IMR-90 (cell line): ENCODE data around the gene GALNT9. TPM values are rescaled to one million over a fixed set of nuclear protein-coding genes. Genes with fewer than 3 reads are reported as not detected.

Experiments
- ATAC-seq: fragments of 200-7000 bp; cut with Tn5 transposase; 2 replicates; pipeline ENCODE4 v1.9.1; 2020; ENCODE audit warnings: low read depth, mild to moderate bottlenecking, moderate library complexity
- BruUV-seq: library from RNA; stranded (reverse); fragments of 400-500 nt; replicated peaks from 2 replicates; lab custom pipeline; 2021; lab: Mats Ljungman, UMichigan
- CTCF ChIA-PET: fragments of 300-600 bp; formaldehyde crosslinking; extraction: SDS; loops from one replicate; lab custom pipeline; 2021; ENCODE audit warnings: antibody characterized with exemption; lab: Yijun Ruan, JAX
- POLR2A ChIA-PET: fragments of 300-600 bp; sonication (Branson Sonifier 250); formaldehyde crosslinking; loops from one replicate; lab custom pipeline; 2022; ENCODE audit warnings: antibody characterized with exemption; ENCODE audit not compliant: unreplicated experiment; lab: Charles Lee
- DNase-seq: peaks from one replicate; pipeline ENCODE4 v3.0.0; 2013
- H2AFZ ChIP-seq: replicated peaks from 2 replicates; pipeline ENCODE3; 2013; ENCODE audit warnings: low read length, mild to moderate bottlenecking; ENCODE audit not compliant: poor library complexity
- H2AK5ac ChIP-seq: 2 replicates; pipeline ENCODE4 v1.6.1; 2013; ENCODE audit warnings: low read depth, low read length, inconsistent platforms
- H2AK9ac ChIP-seq: replicated peaks from 2 replicates; pipeline ENCODE3; 2013; ENCODE audit warnings: mild to moderate bottlenecking, low read depth, low read length, moderate library complexity; ENCODE audit not compliant: poor library complexity
- H2BK120ac ChIP-seq: 2 replicates; pipeline ENCODE4 v1.6.1; 2013; ENCODE audit warnings: low read depth, low read length, inconsistent platforms
- H2BK15ac ChIP-seq: 3 replicates; pipeline ENCODE4 v1.6.1; 2013; ENCODE audit warnings: low read depth, low read length, inconsistent platforms
- H2BK20ac ChIP-seq: 2 replicates; pipeline ENCODE4 v1.6.1; 2013; ENCODE audit warnings: low read depth, mild to moderate bottlenecking, inconsistent platforms, low read length, moderate library complexity
- H2BK5ac ChIP-seq: 2 replicates; pipeline ENCODE4 v1.6.1; 2013; ENCODE audit warnings: mild to moderate bottlenecking, low read depth, low read length, inconsistent platforms; ENCODE audit not compliant: poor library complexity, severe bottlenecking
- H3K14ac ChIP-seq: replicated peaks from 2 replicates; pipeline ENCODE4 v1.6.1; 2013; ENCODE audit warnings: low read depth, low read length, inconsistent platforms
- H3K18ac ChIP-seq: 2 replicates; pipeline ENCODE4 v1.6.1; 2013; ENCODE audit warnings: low read depth, low read length, control low read depth
- H3K23ac ChIP-seq: 2 replicates; pipeline ENCODE4 v1.6.1; 2013; ENCODE audit warnings: low read depth, low read length, inconsistent platforms
- H3K27ac ChIP-seq: 2 replicates; pipeline ENCODE4 v1.5.1; 2013; ENCODE audit warnings: mild to moderate bottlenecking, control low read depth, low read length; ENCODE audit not compliant: insufficient read depth
- H3K27me3 ChIP-seq: 2 replicates; pipeline ENCODE4 v1.6.1; 2013; ENCODE audit warnings: low read length; ENCODE audit not compliant: control insufficient read depth, insufficient read depth
- H3K36me3 ChIP-seq: 2 replicates; pipeline ENCODE4 v1.6.1; 2013; ENCODE audit warnings: low read length, mixed read lengths; ENCODE audit not compliant: control insufficient read depth, insufficient read depth
- H3K4ac ChIP-seq: 2 replicates; pipeline ENCODE4 v1.6.1; 2013; ENCODE audit warnings: low read depth, low read length, inconsistent platforms
- H3K4me1 ChIP-seq: 2 replicates; pipeline ENCODE4 v1.6.1; 2013; ENCODE audit warnings: low read length, mixed read lengths; ENCODE audit not compliant: control insufficient read depth, insufficient read depth
- H3K4me2 ChIP-seq: 2 replicates; pipeline ENCODE4 v1.6.1; 2013; ENCODE audit warnings: low read depth, mild to moderate bottlenecking, control low read depth, low read length, moderate library complexity
- H3K4me3 ChIP-seq: 2 replicates; pipeline ENCODE4 v1.5.1; 2013; ENCODE audit warnings: low read depth, mild to moderate bottlenecking, control low read depth, low read length, moderate library complexity; ENCODE audit not compliant: insufficient read depth
- H3K56ac ChIP-seq: 2 replicates; pipeline ENCODE4 v1.6.1; 2013; ENCODE audit warnings: low read length, inconsistent platforms; ENCODE audit not compliant: insufficient read depth; ENCODE audit errors: extremely low read depth
- H3K79me1 ChIP-seq, 2 experiments: 2 replicates each; pipeline ENCODE4 v1.6.1; 2013; ENCODE audit warnings: low read length in 2 of 2, inconsistent platforms in 1 of 2, low read depth in 1 of 2
- H3K9ac ChIP-seq: 2 replicates; pipeline ENCODE4 v1.6.1; 2013; ENCODE audit warnings: low read depth, low read length, control low read depth
- H3K9me1 ChIP-seq: 2 replicates; pipeline ENCODE4 v1.6.1; 2013; ENCODE audit warnings: low read length, inconsistent platforms; ENCODE audit not compliant: insufficient read depth
- H3K9me3 ChIP-seq: 2 replicates; pipeline ENCODE4 v1.6.1; 2013; ENCODE audit warnings: low read length; ENCODE audit not compliant: control insufficient read depth, insufficient read depth
- H4K20me1 ChIP-seq: 2 replicates; pipeline ENCODE4 v1.6.1; 2013; ENCODE audit warnings: low read length, inconsistent platforms; ENCODE audit not compliant: insufficient read depth
- H4K5ac ChIP-seq: 2 replicates; pipeline ENCODE4 v1.6.1; 2013; ENCODE audit warnings: mild to moderate bottlenecking, low read depth, low read length, control low read depth
- H4K8ac ChIP-seq, 2 experiments: 2 replicates each; pipeline ENCODE4 v1.6.1; 2013; ENCODE audit warnings: low read depth in 2 of 2, low read length in 2 of 2, control low read depth in 1 of 2, inconsistent platforms in 1 of 2
- H4K91ac ChIP-seq: 2 replicates; pipeline ENCODE4 v1.6.1; 2013; ENCODE audit warnings: low read depth, low read length, inconsistent platforms; ENCODE audit not compliant: insufficient read depth
- BHLHE40 ChIP-seq: fragments of 150-350 bp; IDR thresholded peaks from 2 replicates; pipeline ENCODE4 v1.6.1; 2016; ENCODE audit warnings: mild to moderate bottlenecking, low read depth, low read length
- CEBPB ChIP-seq: IDR thresholded peaks from 2 replicates; pipeline ENCODE4 v1.6.1; 2012; ENCODE audit warnings: low read depth, low read length, improper control_type of control experiment
- CHD1 ChIP-seq: IDR thresholded peaks from 2 replicates; pipeline ENCODE4 v1.6.1; 2012; ENCODE audit warnings: low read depth, low read length, improper control_type of control experiment
- ELK1 ChIP-seq: fragments of 150-350 bp; IDR thresholded peaks from 2 replicates; pipeline ENCODE4 v1.6.1; 2016; ENCODE audit warnings: low read depth, mild to moderate bottlenecking, low read length, moderate library complexity, borderline replicate concordance
- MAFK ChIP-seq: IDR thresholded peaks from 2 replicates; pipeline ENCODE4 v1.6.1; 2012; ENCODE audit warnings: low read depth, low read length, improper control_type of control experiment
- MXI1 ChIP-seq: IDR thresholded peaks from 2 replicates; pipeline ENCODE4 v1.6.1; 2012; ENCODE audit warnings: low read depth, mild to moderate bottlenecking, low read length, moderate library complexity, borderline replicate concordance
- POLR2A ChIP-seq: IDR thresholded peaks from 2 replicates; pipeline ENCODE4 v1.6.1; 2012; ENCODE audit warnings: mild to moderate bottlenecking, low read depth, low read length
- SMC3 ChIP-seq: fragments of 150-350 bp; IDR thresholded peaks from 2 replicates; pipeline ENCODE4 v1.6.1; 2016; ENCODE audit warnings: low read depth, mild to moderate bottlenecking, antibody characterized with exemption, low read length, moderate library complexity
- WGBS, 2 experiments: methylation state at CpG; one replicate each; pipeline versions ENCODE4 v1.1.5 to v1.1.7; 2013; ENCODE audit warnings: missing lambda C conversion rate in 2 of 2; ENCODE audit not compliant: insufficient read length in 1 of 2; ENCODE audit errors: extremely low coverage in 2 of 2; 5-methylcytosine and 5-hydroxymethylcytosine counted together
- dilution Hi-C: fragments of 300-500 bp; cut with HindIII; formaldehyde crosslinking; loops from one replicate; pipeline ENCODE4 v1.14.3; 2018; ENCODE audit warnings: low sequenced_read_pairs; ENCODE audit not compliant: unreplicated experiment
- in situ Hi-C: fragments of 300-500 bp; cut with MboI; formaldehyde crosslinking; loops from 3 replicates; pipeline ENCODE4 v1.14.3; 2019; ENCODE audit warnings: low sequenced_read_pairs, inconsistent platforms, mixed read lengths
- intact Hi-C: fragments of 100-400 bp; cut with micrococcal nuclease; formaldehyde crosslinking; loops from 2 replicates; pipeline ENCODE4 v1.10.0; 2022
- polyA plus RNA-seq, 3 experiments: library from polyadenylated mRNA; depleted of rRNA; stranded (reverse); fragments of >200 nt; gene quantifications; 2 replicates each; pipeline ENCODE4 v1.2.3, GENCODE V29; 2012; ENCODE audit warnings: low replicate concordance in 1 of 3
- total RNA-seq: library from RNA; depleted of rRNA; stranded (reverse); fragments of >200 nt; gene quantifications from 2 replicates; pipeline ENCODE4 v1.2.3, GENCODE V29; 2012
- TF ChIP-seq, protein P1 (sequence below): conservative IDR thresholded peaks from 2 replicates; pipeline ENCODE4 v1.5.1; 2012; ENCODE audit warnings: mild to moderate bottlenecking, low read depth, low read length, improper control_type of control experiment

Gene GALNT9
- total and polyA plus RNA-seq, 2 of the 4 experiments (the other 2 are of a cell fraction): under 0.01 to 0.12 TPM

GRCh38 chr12:132216354-132216987 is 112.9 kb downstream of the GALNT9 start:
- no peak overlapping the region for H3K9ac ChIP-seq
- H3K56ac ChIP-seq: no peak overlapping the region
- no peaks in the 10 kb centered on the region for H3K79me1 ChIP-seq
- in situ Hi-C loops (no loop called here), dilution Hi-C loops (no loop called here), intact Hi-C loops (no loop called here)
- H3K4me1 ChIP-seq: no peaks in the 10 kb centered on the region
- H2AK9ac ChIP-seq: no peak overlapping the region
- H3K9me3 ChIP-seq: peaks cover 7% of the 10 kb centered on the region
- TF ChIP-seq ELK1: no peak
- no peak for TF ChIP-seq MAFK
- TF ChIP-seq MXI1: no peak
- TF ChIP-seq SMC3: no peak
- TF ChIP-seq CEBPB: no peak
- no peak for TF ChIP-seq CHD1
- TF ChIP-seq, protein P1, sequence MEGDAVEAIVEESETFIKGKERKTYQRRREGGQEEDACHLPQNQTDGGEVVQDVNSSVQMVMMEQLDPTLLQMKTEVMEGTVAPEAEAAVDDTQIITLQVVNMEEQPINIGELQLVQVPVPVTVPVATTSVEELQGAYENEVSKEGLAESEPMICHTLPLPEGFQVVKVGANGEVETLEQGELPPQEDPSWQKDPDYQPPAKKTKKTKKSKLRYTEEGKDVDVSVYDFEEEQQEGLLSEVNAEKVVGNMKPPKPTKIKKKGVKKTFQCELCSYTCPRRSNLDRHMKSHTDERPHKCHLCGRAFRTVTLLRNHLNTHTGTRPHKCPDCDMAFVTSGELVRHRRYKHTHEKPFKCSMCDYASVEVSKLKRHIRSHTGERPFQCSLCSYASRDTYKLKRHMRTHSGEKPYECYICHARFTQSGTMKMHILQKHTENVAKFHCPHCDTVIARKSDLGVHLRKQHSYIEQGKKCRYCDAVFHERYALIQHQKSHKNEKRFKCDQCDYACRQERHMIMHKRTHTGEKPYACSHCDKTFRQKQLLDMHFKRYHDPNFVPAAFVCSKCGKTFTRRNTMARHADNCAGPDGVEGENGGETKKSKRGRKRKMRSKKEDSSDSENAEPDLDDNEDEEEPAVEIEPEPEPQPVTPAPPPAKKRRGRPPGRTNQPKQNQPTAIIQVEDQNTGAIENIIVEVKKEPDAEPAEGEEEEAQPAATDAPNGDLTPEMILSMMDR: no peak
- TF ChIP-seq POLR2A: no peak
- no peak for TF ChIP-seq BHLHE40
- H2BK120ac ChIP-seq: no peak overlapping the region
- H3K9me1 ChIP-seq: no peaks in the 10 kb centered on the region
- no peak overlapping the region for H2BK5ac ChIP-seq
- H3K4ac ChIP-seq: no peak overlapping the region
- no peak overlapping the region for H3K4me2 ChIP-seq
- no peak overlapping the region for H3K23ac ChIP-seq
- H3K14ac ChIP-seq: no peak overlapping the region
- no peak overlapping the region for H2AK5ac ChIP-seq
- ChIA-PET POLR2A (no interaction called here), CTCF (no interaction called here)
- no peak overlapping the region for H4K5ac ChIP-seq
- H3K18ac ChIP-seq: no peak overlapping the region
- no TSS peak for BruUV-seq
- DNase-seq (no peak), ATAC-seq (no peak)
- 55% methylated on average over 4 of the region's 21 CpGs; no CpG with 5 or more reads in 1 of the 2 experiments for WGBS, 2 experiments
- H3K27me3 ChIP-seq: no peaks in the 10 kb centered on the region; the same call in 1 of the 2 replicates
- no peaks in the 10 kb centered on the region for H3K36me3 ChIP-seq
- no peak overlapping the region for H3K4me3 ChIP-seq
- H4K91ac ChIP-seq: no peak overlapping the region
- H2AFZ ChIP-seq: no peak overlapping the region
- no peak overlapping the region for H2BK15ac ChIP-seq
- H2BK20ac ChIP-seq: no peak overlapping the region
- no peaks in the 10 kb centered on the region for H4K20me1 ChIP-seq
- H3K27ac ChIP-seq: no peak overlapping the region
- H4K8ac ChIP-seq: no peak overlapping the region
